Measurements from ENCODE around the gene MPHOSPH9. TPM values are rescaled to one million over a fixed set of nuclear protein-coding genes. Genes with fewer than 3 reads are reported as not detected.

Gene MPHOSPH9
- total RNA-seq, 1 experiment from 2014 or later = 60.5 TPM

- Histone ChIP-seq H3K27me3 (ENCODE audit: insufficient read depth, low read length) (no peaks in the 10 kb centered on the region), H2BK15ac (ENCODE audit: low read depth, low read length) (no peak overlapping the region), H4K20me1 (ENCODE audit: control insufficient read depth, insufficient read depth, insufficient read length) (no peaks in the 10 kb centered on the region), H2BK5ac (ENCODE audit: insufficient read length, low read length) (no peak overlapping the region), H3K27ac (ENCODE audit: insufficient read length, low read depth, low read length) (no peak overlapping the region), H2BK12ac (ENCODE audit: insufficient read length, low read depth, low read length) (no peak overlapping the region), H3K23ac (ENCODE audit: insufficient read length, low read depth, low read length) (no peak overlapping the region), H3K79me1 (ENCODE audit: insufficient read depth, low read depth, low read length, poor library complexity, severe bottlenecking) (no peaks in the 10 kb centered on the region), H4K91ac (ENCODE audit: insufficient read length, low read depth, low read length) (no peak overlapping the region), H4K5ac (ENCODE audit: insufficient read length, low read depth, low read length) (no peak overlapping the region), H2AK5ac (ENCODE audit: insufficient read length, low read length) (no peak overlapping the region), H3K4ac (ENCODE audit: low read depth, low read length) (no peak overlapping the region), H4K8ac (replicated peaks; ENCODE audit: insufficient read length, low read depth, low read length) (no peak overlapping the region), H2BK20ac (ENCODE audit: low read depth, low read length, poor library complexity, severe bottlenecking) (no peak overlapping the region), H3K9me3 (ENCODE audit: control insufficient read depth, low read depth, low read length) (no peaks in the 10 kb centered on the region), H3K9ac (ENCODE audit: extremely low read depth, insufficient read length, low read length) (no peak overlapping the region), H2BK120ac (ENCODE audit: low read depth, low read length, poor library complexity, severe bottlenecking) (no peak overlapping the region), H3K4me1 (ENCODE audit: insufficient read depth, low read length) (no peaks in the 10 kb centered on the region), H3K18ac (ENCODE audit: insufficient read length, low read depth, low read length) (no peak overlapping the region), H3T11ph (ENCODE audit: low read length) (no peak overlapping the region), H3K14ac (ENCODE audit: insufficient read depth, low read length) (no peak overlapping the region), H2AFZ (ENCODE audit: low read length) (no peak overlapping the region), H3K23me2 (ENCODE audit: insufficient read length, low read depth, low read length, poor library complexity, severe bottlenecking) (no peaks in the 10 kb centered on the region), H3K56ac (ENCODE audit: insufficient read length, low read depth, low read length) (no peak overlapping the region), H3K4me2 (ENCODE audit: insufficient read depth, insufficient read length, low read length) (no peak overlapping the region), H3K79me2 (ENCODE audit: insufficient read depth, low read length) (no peaks in the 10 kb centered on the region)
- Mint-ChIP-seq H3K4me3 (no peak overlapping the region), H3K4me1 (peaks cover 6 to 7% of the 10 kb centered on the region in 2 experiments), H3K27me3 (ENCODE audit: low read depth) (no peaks in the 10 kb centered on the region), H3K36me3 (ENCODE audit: insufficient read depth in 1 of 3, low read depth in 3 of 3) (no peaks in the 10 kb centered on the region), H3K27ac (peak overlapping the region in 1 of 3 experiments; percentile 29; a peak in 1 of 7 replicates), H3K9me3 (no peaks in the 10 kb centered on the region)
- TF ChIP-seq CTCF (conservative IDR thresholded peaks at IDR 0.05) = no peak; the same call in 2 of the 3 replicates
- no peak for DNase-seq
- no CpG with 5 or more reads among the region's 10 CpGs for WGBS (ENCODE audit: extremely low coverage, insufficient read length, low lambda C conversion rate)
Measured at GRCh38 chr12:123282111-123282510, 49.2 kb upstream of the MPHOSPH9 start.
